ENCODE results near the gene PACSIN3. TPM values are rescaled to one million over a fixed set of nuclear protein-coding genes. Genes with fewer than 3 reads are reported as not detected.

Gene PACSIN3
- total and polyA plus RNA-seq, 2 of the 8 experiments (the other 6 are each of a cell fraction or from before 2014, with no cell fraction given) = 23.8 to 47.2 TPM

DNA sequence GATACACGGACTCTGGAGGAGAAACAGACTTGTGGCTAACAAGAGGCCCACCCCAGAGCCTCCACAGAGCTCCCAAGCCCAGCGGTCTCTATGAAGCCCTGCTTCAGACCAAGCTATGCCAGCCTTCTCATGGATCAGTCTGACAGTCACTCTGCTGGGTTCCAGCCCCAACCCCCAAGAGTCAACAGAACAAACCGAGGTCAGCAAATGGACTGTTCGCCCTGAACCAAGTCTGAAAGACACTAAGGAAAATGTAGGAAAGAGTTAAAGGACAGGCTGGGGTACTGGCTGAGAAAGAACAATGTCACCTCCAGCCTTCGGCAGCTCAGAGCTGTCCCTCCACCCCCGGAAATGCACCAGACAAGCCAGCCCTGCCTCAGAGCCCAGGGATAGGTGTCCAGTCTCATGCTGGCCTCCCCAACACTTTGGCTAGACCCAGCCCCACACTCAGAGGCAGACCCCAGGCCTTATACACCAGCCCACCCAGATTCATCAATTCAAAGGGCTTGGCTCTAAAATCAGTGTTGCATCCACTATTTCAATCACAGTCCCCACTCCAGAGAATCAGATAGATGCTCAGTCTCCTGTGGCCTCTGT lies 13.4 kb downstream of the PACSIN3 start:
- Histone ChIP-seq H3K9ac (replicated peaks in 1 of 4; ENCODE audit: extremely low read depth in 1 of 4, low read depth in 3 of 4, low read length in 3 of 4) (no peak overlapping the region), H2BK12ac (ENCODE audit: low read depth, low read length) (no peak overlapping the region), H3K18ac (ENCODE audit: extremely low read depth, low read length) (no peak overlapping the region), H3K79me2 (ENCODE audit: control insufficient read depth in 1 of 2, insufficient read depth in 2 of 2, low read length in 2 of 2) (peaks cover 8 to 45% of the 10 kb centered on the region in 2 experiments), H3K23me2 (ENCODE audit: low read depth, low read length) (peaks cover 8% of the 10 kb centered on the region), H3K4me1 (replicated peaks in 1 of 4; ENCODE audit: control insufficient read depth in 3 of 4, insufficient read depth in 4 of 4, low read length in 3 of 4) (peaks cover 0 to 6% (median 1%) of the 10 kb centered on the region in 4 experiments; a peak in 4 of 7 replicates), H2BK5ac (ENCODE audit: low read depth, low read length) (no peak overlapping the region), H4K91ac (replicated peaks; ENCODE audit: insufficient read length, low read length) (no peak overlapping the region), H3K56ac (replicated peaks; ENCODE audit: insufficient read length, low read depth, low read length) (no peak overlapping the region), H4K8ac (ENCODE audit: extremely low read depth, insufficient read depth, low read length) (no peak overlapping the region), H2AK5ac (ENCODE audit: low read depth, low read length) (no peak overlapping the region), H3K23ac (ENCODE audit: insufficient read length) (no peak overlapping the region), H4K5ac (ENCODE audit: insufficient read length, low read depth, low read length) (no peak overlapping the region), H3K9me3 (ENCODE audit: insufficient read depth in 2 of 2, low read depth in 1 of 2, low read length in 1 of 2) (no peaks in the 10 kb centered on the region), H2BK15ac (ENCODE audit: low read length) (no peak overlapping the region), H4K20me1 (replicated peaks in 1 of 2; ENCODE audit: control insufficient read depth in 1 of 2, insufficient read depth in 2 of 2, low read length in 2 of 2) (peaks cover 3 to 7% of the 10 kb centered on the region in 2 experiments), H3K36me3 (ENCODE audit: control insufficient read depth in 2 of 4, insufficient read depth in 4 of 4, low read length in 3 of 4) (peaks cover 24 to 56% (median 37%) of the 10 kb centered on the region in 4 experiments), H3K4me2 (ENCODE audit: insufficient read depth in 1 of 2, low read depth in 2 of 2, low read length in 2 of 2) (no peak overlapping the region), H3K27ac (ENCODE audit: low read depth, low read length) (no peak overlapping the region), H3K27me3 (replicated peaks in 1 of 4; ENCODE audit: control insufficient read depth in 3 of 4, extremely low read depth in 1 of 4, insufficient read depth in 3 of 4, low read length in 3 of 4) (no peaks in the 10 kb centered on the region), H2BK120ac (replicated peaks; ENCODE audit: low read depth, low read length) (no peak overlapping the region), H3K79me1 (ENCODE audit: low read depth, low read length) (peaks cover 19% of the 10 kb centered on the region), H2AFZ (ENCODE audit: low read length) (no peak overlapping the region), H3K4ac (replicated peaks; ENCODE audit: insufficient read length, low read depth, low read length) (no peak overlapping the region), H2BK20ac (ENCODE audit: low read length) (no peak overlapping the region), H3K14ac (ENCODE audit: insufficient read length) (no peak overlapping the region), H3K4me3 (ENCODE audit: extremely low read depth in 1 of 4, insufficient read depth in 2 of 4, low read depth in 3 of 4, low read length in 4 of 4) (no peak overlapping the region)
- FAIRE-seq (no peak), DNase-seq (ENCODE audit: low read depth in 1 of 2, low spot score in 2 of 2) (no peak)
- CTCF ChIA-PET (ENCODE audit: partially characterized antibody) = interaction anchor here (0.6 to 16.6 kb wide), 5 partner anchors 11 to 423 kb away, joined by 4 to 247 read pairs (median 9); partner anchors contain the start of gene DDB2
- POLR2A ChIA-PET (ENCODE audit: partially characterized antibody) = interaction anchor here (0.9 to 2.8 kb wide), 9 partner anchors 8 to 75 kb away, joined by 3 to 15 read pairs (median 4); partner anchors contain the start of gene PACSIN3
- WGBS, 2 experiments (ENCODE audit: extremely low coverage in 1 of 2, insufficient coverage in 1 of 2, insufficient read length in 1 of 2, insufficient replicate concordance in 2 of 2, low coverage in 1 of 2, low lambda C conversion rate in 2 of 2, missing lambda C conversion rate in 1 of 2) = 91% methylated on average over 6 of the region's 6 CpGs; no CpG with 5 or more reads in 1 of the 2 experiments
- TF ChIP-seq NRF1 (IDR thresholded peaks at IDR 0.05; ENCODE audit: low read depth, low read length) = no peak
- no peak for TF ChIP-seq ZNF274 (IDR thresholded peaks at IDR 0.05; ENCODE audit: borderline replicate concordance, extremely low read depth, low read length)
- TF ChIP-seq CREB1 (IDR thresholded peaks at IDR 0.05) = no peak
- TF ChIP-seq RXRA (IDR thresholded peaks at IDR 0.05; ENCODE audit: insufficient read depth, low read depth, low read length) = no peak
